Measurements from ENCODE around the gene OR2M3. TPM values are rescaled to one million over a fixed set of nuclear protein-coding genes. Genes with fewer than 3 reads are reported as not detected.
"Not testable (repeated sequence)": the region's sequence is repeated elsewhere in the genome, so short reads cannot be mapped to it uniquely, and the experiment has no call there.

The OR2M3 gene
- not detected for total RNA-seq
- long read RNA-seq, result 0 reads

GRCh38 chr1:248196965-248197364 lies at the start of gene OR2M3:
Gene OR2M3 (plus strand): TSS chr1:248197265. CDS start chr1:248203068, 5,803 bp downstream.
- intact Hi-C loops (cut with DNase I), result no loop called here
- ATAC-seq (no peak), DNase-seq (no peak)

DNA sequence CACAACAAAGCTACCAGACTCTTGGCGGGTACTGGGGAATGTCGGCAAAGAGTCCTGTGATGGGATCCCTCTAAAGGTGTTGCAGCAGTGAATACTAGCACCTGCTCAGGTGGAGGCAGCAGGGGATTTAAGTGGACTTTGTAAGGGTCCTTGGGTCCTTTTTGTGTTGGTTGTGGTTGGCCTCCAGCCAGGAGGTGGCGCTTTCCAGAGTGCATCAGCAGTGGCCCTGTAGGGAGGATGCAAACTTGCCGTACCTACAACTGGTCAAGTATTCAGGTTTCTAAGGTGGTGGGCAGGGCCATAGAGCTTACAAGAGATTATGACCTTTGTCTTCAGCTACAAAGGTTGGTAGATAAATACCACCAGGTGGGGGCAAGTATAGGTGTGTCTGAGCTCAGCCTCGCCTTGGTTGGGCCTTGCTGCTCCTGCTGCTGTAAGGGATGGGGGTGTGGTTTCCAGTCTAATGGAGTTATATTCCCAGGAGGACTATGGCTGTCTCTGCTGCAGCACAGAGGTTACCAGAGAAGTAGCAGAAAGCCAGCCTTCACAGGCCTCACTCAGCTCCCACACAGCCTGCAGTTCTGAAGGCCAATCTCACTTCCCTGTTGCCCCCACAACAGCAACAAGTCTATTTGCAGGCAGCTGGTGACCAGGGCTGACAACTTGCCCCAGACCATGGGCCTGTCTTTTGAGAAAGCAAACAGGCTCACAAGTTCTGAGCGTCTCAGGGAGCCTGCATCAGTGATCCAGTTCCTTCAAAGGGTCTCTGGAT lies 44.8 kb upstream of the OR2M3 start:
- intact Hi-C loops (cut with DNase I), result no loop called here
- ATAC-seq (no peak), DNase-seq (no peak)

DNA sequence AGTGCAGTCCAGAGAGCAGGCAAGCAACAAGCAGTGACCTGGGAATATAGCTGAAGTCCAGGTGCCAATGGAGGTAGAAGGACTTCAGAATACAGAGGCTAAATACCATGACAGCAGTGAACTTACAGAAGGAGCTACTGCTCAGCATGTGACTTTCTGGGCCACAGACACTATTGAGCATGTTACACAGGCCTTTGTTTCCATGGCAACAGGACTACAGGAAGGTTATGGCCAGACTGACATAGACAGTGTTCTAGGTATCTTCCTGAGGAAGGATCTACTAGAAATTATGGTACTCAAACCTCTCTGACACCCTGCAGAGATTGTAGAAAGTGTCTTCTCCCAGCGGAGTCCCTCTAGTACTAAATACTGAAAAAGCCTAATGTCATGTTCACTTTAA lies 41.1 kb upstream of the OR2M3 start:
- no peak for ATAC-seq
- DNase-seq, result no peak
- intact Hi-C loops (cut with DNase I), result no loop called here

- intact Hi-C loops (cut with DNase I), result no loop called here
- DNase-seq (no peak), ATAC-seq (no peak)
These were observed 38.3 kb upstream of the OR2M3 start for GRCh38 chr1:248158758-248159157.

DNA sequence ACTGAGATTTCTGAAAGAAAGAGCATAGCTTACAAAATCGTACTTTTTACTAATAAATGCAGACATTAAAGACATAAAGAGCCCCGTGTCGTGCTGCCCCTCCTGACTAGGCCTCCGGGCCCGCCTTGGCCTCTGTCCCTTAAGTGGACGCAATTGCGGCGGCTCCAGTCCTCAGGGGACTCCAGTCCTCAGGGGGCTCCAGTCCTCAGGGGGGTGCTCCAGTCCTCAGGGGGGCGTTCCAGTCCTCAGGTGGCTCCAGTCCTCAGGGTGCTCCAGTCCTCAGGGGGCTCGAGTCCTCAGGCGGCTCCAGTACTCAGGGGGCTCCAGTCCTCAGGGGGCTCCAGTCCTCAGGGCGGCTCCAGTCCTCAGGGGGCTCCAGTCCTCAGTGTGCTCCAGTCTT lies 33.0 kb upstream of the OR2M3 start:
- intact Hi-C loops (cut with DNase I), result no loop called here
- ATAC-seq (no peak), DNase-seq (no peak)

DNA sequence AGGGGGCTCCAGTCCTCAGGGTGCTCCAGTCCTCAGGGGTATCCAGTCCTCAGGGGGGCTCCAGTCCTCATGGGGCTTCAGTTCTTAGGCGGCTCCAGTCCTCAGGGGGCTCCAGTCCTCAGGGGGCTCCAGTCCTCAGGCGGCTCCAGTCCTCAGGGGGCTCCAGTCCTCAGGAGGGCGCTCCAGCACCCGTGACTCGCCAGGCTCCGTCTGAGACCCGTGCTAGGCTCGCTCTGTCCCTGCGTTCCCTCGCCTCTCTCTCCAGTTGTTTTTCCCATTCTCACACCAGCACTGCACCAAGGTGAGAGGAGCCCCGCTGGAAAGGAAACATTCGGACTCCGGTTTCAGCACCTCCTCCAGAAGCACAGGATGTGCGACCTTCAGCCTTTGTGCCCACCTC lies 31.9 kb upstream of the OR2M3 start:
- no peak for DNase-seq
- intact Hi-C loops (cut with DNase I), result no loop called here
- ATAC-seq, result no peak

DNA sequence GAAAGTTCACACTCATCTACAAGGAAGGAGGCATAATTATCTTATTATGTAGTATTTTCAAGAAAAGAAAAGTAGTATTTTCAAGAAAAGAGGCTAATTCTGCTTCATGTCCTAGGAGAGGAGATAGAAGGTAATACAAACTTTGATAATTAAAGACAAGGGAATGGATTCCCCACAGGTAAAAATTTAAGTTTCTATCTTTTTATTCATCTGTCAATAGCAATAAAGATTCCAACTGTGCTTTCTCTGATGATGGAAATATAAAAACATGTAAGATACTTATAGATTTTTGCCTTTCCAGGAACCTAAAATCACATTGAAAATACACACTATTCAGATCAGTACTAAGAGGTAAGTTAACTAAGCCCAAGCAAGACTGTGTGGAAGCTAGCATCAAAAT lies 22.5 kb upstream of the OR2M3 start, which contains the start of gene OR2M2:
Gene OR2M2, plus strand, starts transcription at position 301 of the 400 bp plus-strand sequence. CDS start 5,165 bp downstream, outside the sequence.
- ATAC-seq (no peak), DNase-seq (no peak)
- intact Hi-C loops (cut with DNase I), result no loop called here

GRCh38 chr1:248183996-248184395 lies 13.1 kb upstream of the OR2M3 start:
- intact Hi-C loops (cut with DNase I), result no loop called here
- no peak for DNase-seq

GRCh38 chr1:248187363-248187762 lies 9.7 kb upstream of the OR2M3 start:
- no peak for ATAC-seq
- DNase-seq, result no peak
- intact Hi-C loops (cut with DNase I), result loop anchor here in 1 of 2 donors (5.0 kb wide), 1 partner anchor 45 kb away; no protein-coding TSS in a partner anchor

More at GRCh38 chr1:248183996-248184395, 13.1 kb upstream of the OR2M3 start:
- no peak for ATAC-seq

DNA sequence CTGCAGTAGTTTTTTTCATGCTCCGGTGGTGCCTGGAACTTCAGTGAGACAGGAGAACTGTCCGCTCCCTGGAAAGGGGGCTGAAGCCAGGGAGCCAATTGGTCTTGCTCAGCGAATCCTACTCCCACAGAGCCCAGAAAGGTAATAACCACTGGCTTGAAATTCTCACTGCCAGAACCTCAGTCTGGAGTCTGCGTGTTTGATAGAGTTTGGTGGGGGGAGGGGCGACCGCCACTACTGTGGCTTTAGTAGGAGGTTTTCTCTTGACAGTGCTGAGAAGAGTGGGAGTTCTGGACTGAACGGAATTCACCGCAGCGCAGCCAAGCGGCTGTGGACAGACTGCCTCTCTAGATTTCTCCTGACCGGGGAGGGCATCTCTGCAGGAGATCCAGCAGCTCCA lies 8.0 kb upstream of the OR2M3 start:
- DNase-seq (no peak), ATAC-seq (no peak)
- intact Hi-C loops (cut with DNase I), result loop anchor here in 1 of 2 donors (5.0 kb wide), 1 partner anchor 47 kb away; no protein-coding TSS in a partner anchor

- ATAC-seq, result no peak
- intact Hi-C loops (cut with DNase I), result no loop called here
- no peak for DNase-seq
These were observed 2.9 kb upstream of the OR2M3 start for GRCh38 chr1:248194117-248194516.

DNA sequence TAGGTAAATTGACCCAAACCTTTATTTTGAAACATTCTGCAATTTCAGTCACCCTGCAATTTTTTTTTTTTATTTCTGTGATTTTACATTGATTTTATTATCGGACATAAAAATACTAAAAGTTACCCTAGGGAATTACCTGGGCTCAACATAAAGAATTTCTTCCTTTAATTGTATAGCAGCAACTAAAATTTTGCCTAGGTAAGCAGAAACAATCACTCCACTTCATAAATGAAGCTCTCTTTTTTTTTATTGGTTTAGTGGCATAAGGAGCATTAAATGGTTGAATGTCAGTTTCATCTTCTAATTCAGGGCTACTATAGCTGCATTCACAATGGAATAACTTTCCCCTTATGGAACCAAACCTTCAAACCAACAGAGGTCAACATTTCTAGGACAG lies 18.8 kb downstream of the OR2M3 start:
- intact Hi-C loops (cut with DNase I), result no loop called here
- DNase-seq, result no peak
- no peak for ATAC-seq

DNA sequence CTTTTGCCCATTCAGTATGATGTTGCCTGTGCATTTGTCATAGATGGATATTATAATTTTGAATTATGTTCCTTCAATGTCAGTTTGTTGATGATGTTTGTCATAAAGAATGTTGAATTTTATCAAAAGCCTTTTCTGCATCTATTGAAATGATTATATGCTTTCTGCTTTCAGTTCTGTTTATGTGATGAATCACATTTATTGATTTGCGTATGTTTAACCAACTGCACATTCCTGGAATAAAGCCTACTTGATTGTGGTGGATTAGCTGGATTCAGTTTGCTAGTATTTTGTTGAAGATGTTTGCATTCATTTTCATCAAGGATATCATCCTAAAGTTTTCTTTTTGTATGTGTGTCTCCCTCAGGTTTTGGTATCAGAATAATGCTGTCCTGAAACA lies 28.5 kb downstream of the OR2M3 start:
- ATAC-seq, result no peak
- intact Hi-C loops (cut with DNase I), result no loop called here
- DNase-seq, result no peak

GRCh38 chr1:248229360-248229908 lies 32.4 kb downstream of the OR2M3 start:
- no peak for ATAC-seq
- DNase-seq, result no peak
- intact Hi-C loops (cut with DNase I), result no loop called here

DNA sequence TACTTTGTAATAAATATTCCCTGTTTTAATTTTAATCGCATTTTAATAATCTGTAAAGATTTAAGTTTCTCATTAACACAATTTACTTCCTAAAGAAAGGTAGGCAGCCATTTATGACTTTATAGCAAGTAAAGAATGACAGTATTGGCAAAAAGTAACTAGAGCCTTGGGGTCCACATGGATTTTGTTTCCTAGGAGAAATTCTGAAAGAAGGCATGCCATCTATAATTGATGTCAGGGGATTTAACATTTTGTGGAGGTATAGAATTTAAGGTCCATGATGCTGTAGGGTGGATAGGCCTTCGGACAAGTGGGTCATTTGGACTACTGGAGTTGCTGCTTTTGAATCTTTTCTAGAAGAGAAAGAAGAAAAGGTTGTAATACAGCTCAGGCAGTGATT lies 34.1 kb downstream of the OR2M3 start, which contains the start of gene OR2M4:
Gene OR2M4, plus strand, starts transcription at position 301 of the 400 bp plus-strand sequence. CDS start 7,512 bp downstream, outside the sequence.
- intact Hi-C loops (cut with DNase I), result no loop called here

GRCh38 chr1:248239478-248239877 lies 42.4 kb downstream of the OR2M3 start:
- no peak for ATAC-seq
- intact Hi-C loops (cut with DNase I), result no loop called here
- no peak for DNase-seq

More for the DNA sequence above, 34.1 kb downstream of the OR2M3 start, which contains the start of gene OR2M4:
- ATAC-seq (no peak), DNase-seq (no peak)

- ATAC-seq, result no peak
- intact Hi-C loops (cut with DNase I), result no loop called here
- DNase-seq, result peak; percentile 11
These were observed 46.1 kb downstream of the OR2M3 start for GRCh38 chr1:248243204-248243603.

DNA sequence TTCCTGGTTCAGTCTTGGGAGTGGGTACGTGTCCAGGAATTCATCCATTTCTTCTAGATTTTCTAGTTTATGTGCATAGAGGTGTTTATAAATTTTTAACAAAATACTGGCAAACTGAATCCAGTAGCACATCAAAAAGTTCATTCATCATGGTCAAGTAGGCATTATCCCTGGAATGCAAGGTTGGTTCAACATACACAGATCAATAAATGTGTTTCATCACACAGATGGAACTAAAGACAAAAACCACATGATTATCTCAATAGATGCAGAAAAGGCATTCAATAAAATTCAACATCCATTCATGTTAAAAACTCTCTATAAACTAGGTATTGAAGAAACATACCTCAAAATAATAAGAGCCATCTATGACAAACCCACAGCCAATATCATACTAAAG lies 62.2 kb downstream of the OR2M3 start:
- DNase-seq; intact Hi-C loops (cut with DNase I); ATAC-seq: not testable (repeated sequence)

All from left cardiac atrium (tissue), 4 donors.